ENCODE results near the gene SLC35F6. TPM values are rescaled to one million over a fixed set of nuclear protein-coding genes. Genes with fewer than 3 reads are reported as not detected.

SLC35F6 gene
- total RNA-seq, 1 donor from 2014 or later = 49.3 TPM

GRCh38 chr2:26723475-26723874 lies 40.6 kb upstream of the SLC35F6 start:
- H3K4me3 ChIP-seq = no peak overlapping the region
- TF ChIP-seq, protein P1, sequence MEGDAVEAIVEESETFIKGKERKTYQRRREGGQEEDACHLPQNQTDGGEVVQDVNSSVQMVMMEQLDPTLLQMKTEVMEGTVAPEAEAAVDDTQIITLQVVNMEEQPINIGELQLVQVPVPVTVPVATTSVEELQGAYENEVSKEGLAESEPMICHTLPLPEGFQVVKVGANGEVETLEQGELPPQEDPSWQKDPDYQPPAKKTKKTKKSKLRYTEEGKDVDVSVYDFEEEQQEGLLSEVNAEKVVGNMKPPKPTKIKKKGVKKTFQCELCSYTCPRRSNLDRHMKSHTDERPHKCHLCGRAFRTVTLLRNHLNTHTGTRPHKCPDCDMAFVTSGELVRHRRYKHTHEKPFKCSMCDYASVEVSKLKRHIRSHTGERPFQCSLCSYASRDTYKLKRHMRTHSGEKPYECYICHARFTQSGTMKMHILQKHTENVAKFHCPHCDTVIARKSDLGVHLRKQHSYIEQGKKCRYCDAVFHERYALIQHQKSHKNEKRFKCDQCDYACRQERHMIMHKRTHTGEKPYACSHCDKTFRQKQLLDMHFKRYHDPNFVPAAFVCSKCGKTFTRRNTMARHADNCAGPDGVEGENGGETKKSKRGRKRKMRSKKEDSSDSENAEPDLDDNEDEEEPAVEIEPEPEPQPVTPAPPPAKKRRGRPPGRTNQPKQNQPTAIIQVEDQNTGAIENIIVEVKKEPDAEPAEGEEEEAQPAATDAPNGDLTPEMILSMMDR (IDR thresholded peaks at IDR 0.05) = no peak
- ATAC-seq (no peak), DNase-seq (no peak)
- intact Hi-C loops (cut with DNase I) = no loop called here
- H3K4me1 ChIP-seq = peaks cover 60% of the 10 kb centered on the region
- peak overlapping the region; percentile 44 for H3K27ac ChIP-seq
- H3K9me3 ChIP-seq = no peaks in the 10 kb centered on the region
- peaks cover 13% of the 10 kb centered on the region for H3K27me3 ChIP-seq (ENCODE audit: low read depth)
- no peaks in the 10 kb centered on the region for H3K36me3 ChIP-seq

DNA sequence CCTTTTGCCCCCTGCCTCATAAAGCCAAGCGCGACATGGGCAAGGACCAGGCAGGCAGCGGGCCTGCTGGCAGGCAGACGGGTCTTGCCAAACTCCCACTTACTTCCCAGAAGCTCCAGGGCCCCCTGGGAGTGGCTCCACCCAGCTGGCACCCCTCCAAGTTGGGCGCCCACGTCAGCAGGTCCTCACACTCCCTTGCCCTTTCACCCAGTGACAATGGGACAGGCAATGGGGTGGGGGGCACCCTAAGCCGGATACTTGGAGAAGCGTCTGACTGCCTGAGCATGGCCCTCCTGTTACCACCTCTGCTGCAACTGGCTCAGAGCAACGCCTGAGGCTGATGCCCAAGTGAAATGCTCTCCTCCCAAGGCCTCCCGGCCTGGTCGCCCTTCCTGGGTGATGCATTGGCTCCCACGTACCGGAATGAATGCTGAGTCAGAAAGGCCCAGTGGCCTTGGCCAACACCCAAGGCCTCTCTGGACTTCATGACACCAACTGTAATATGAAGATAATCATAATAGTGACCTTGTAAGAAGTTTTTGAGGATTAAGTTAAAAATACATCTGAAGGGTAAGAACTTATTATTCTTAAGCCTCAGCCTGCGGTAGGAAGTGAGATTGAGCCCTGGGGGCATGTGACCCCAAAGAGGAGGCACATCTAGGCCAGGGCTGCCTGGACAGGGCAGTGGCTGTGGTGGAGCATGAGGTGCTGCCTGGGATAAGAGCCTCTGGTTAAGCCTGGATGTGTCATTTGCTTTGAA lies 39.9 kb upstream of the SLC35F6 start:
- peaks cover 55% of the 10 kb centered on the region for H3K4me1 ChIP-seq
- no peaks in the 10 kb centered on the region for H3K36me3 ChIP-seq
- TF ChIP-seq, protein P1 (IDR thresholded peaks at IDR 0.05) = no peak
- no peaks in the 10 kb centered on the region for H3K9me3 ChIP-seq
- DNase-seq (peak; percentile 68), ATAC-seq (peak; percentile 46 to 48)
- H3K4me3 ChIP-seq = no peak overlapping the region
- peaks cover 16% of the 10 kb centered on the region for H3K27me3 ChIP-seq (ENCODE audit: low read depth)
- intact Hi-C loops (cut with DNase I) = no loop called here
- peak overlapping the region; percentile 44 for H3K27ac ChIP-seq

DNA sequence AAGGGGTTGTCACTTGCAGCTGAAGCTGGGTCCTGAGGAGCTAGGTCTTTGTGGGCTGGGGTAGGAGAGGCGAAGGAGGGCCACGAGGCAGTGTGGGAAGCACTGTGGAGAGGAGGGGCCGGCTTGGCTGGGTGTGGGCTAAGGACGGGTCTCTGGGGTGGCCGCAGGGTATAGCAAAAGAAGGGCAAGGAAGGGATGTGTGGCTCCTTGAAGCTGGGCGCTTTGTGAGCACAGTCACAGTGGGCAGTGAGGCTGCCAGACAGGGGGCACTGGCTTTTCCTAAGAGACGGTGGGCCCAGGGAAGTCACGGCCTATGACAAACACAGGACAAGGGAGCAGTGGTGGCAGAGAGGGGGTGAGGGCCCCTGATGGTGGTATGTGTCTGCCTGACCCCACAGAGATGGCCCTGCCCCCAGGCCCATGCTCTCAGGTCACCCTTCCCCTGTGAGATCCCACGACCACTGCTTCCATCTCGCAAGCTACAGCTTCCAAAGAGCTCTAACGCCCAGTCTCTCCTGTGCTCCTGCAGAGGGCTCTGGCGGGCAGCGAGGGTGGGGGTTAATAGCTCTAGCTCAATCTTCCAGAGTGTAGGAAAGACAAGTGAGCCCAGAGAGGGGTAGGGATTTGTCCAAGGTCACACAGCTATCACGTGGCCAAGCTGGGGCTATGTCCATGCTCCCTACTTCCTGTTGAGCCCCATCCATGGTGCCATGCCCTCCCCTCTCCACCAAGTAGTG lies 39.1 kb upstream of the SLC35F6 start:
- intact Hi-C loops (cut with DNase I) = no loop called here
- Histone ChIP-seq H3K4me1 (peaks cover 47% of the 10 kb centered on the region), H3K27me3 (ENCODE audit: low read depth) (peaks cover 16% of the 10 kb centered on the region), H3K36me3 (no peaks in the 10 kb centered on the region), H3K9me3 (no peaks in the 10 kb centered on the region), H3K27ac (peak overlapping the region; percentile 44), H3K4me3 (no peak overlapping the region)
- ATAC-seq (no peak), DNase-seq (no peak)
- TF ChIP-seq, protein P1 (IDR thresholded peaks at IDR 0.05) = no peak

- TF ChIP-seq, protein P1 (IDR thresholded peaks at IDR 0.05) = no peak
- no peaks in the 10 kb centered on the region for H3K36me3 ChIP-seq
- no peaks in the 10 kb centered on the region for H3K9me3 ChIP-seq
- H3K27ac ChIP-seq = no peak overlapping the region
- DNase-seq (no peak), ATAC-seq (no peak)
- no peak overlapping the region for H3K4me3 ChIP-seq
- peaks cover 42% of the 10 kb centered on the region for H3K4me1 ChIP-seq
- H3K27me3 ChIP-seq (ENCODE audit: low read depth) = peaks cover 16% of the 10 kb centered on the region
- intact Hi-C loops (cut with DNase I) = no loop called here
Measured at GRCh38 chr2:26725521-26725820, 38.6 kb upstream of the SLC35F6 start.

GRCh38 chr2:26726228-26726627 lies 37.9 kb upstream of the SLC35F6 start:
- Histone ChIP-seq H3K27me3 (ENCODE audit: low read depth) (peaks cover 16% of the 10 kb centered on the region), H3K4me3 (no peak overlapping the region), H3K9me3 (no peaks in the 10 kb centered on the region), H3K36me3 (no peaks in the 10 kb centered on the region), H3K27ac (no peak overlapping the region), H3K4me1 (peaks cover 35% of the 10 kb centered on the region)
- DNase-seq (no peak), ATAC-seq (no peak)
- TF ChIP-seq, protein P1 (IDR thresholded peaks at IDR 0.05) = no peak
- intact Hi-C loops (cut with DNase I) = no loop called here

Data from lower lobe of right lung (tissue), 2 donors.